Stimulated activated CD8-positive, alpha-beta memory T cell treated with anti-CD3 and anti-CD28 coated beads, Interleukin-4, amount 100 ng/mL, for 48 hours (primary cell): Measurements from ENCODE around the gene CDC42BPA.

Experiments
- DNase-seq: peaks from one replicate; pipeline ENCODE4 v3.0.0-alpha.2; 2020

Gene CDC42BPA

DNA sequence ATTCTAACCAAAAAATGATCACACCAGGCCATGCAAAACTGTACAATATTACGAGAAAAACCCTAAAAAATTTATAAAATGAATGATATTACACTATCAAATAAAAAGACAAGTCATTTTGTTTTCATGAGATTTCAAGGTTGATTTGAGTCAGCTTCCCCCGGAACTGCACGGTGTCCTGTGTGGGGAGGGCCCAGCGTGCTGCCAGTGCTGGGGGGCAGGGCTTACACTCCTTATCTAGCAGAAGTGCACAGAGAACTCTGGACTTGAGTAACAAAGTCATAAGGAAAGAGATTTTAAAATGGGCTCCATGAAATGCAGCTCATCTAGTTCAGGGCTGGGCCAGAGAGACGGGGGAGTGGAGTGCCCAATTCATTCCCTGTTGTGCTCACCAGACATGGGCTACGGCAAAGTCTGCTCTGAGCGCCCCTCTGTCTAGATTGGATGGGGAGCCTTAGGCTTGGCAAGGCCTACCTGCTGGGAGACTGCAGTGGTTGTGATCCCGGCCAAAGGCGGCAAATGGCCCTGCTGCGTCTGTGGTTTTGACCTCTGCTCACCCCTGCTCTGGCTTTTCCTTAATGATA is 328.1 kb downstream of the CDC42BPA start:
- peak; percentile 63 for DNase-seq

DNA sequence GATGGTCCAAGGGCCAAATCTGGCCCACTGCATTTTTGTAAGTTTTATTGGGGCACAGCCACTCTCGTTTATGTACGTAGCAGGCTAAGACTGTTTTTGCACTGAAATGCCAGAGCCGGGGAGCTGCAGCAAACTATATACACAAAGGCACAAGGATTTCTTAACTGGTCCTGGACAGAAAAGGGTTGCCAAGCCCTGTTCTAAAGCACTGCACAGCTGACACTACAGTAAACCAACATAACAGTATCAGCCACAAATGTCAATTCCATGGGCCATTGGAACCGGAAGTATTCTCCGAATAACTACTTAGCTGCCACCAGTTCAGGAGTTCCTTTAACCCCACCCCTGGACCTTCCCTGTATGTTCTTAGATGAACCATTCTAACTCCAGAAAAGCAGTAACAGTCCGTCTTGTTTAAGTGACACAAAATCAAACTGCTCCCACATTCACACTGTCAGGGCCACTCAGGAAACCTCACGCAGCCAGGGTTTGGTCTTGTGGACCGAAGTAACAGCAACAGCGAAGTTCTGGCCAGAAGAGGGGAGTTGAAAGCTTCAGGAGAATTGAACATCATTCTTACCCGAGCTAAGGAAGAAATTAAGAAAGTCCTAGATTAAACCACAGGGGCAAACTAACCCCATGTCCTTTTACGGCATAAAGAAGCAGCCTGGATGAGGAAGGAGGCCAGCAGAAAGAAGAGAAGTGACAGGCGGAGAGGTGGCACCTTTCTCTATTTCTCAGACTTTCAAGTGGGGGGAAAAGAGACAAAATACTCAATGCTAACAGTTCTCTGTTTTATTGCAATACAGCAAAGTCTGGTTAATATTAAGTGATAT is 329.0 kb downstream of the CDC42BPA start:
- no peak for DNase-seq

DNA sequence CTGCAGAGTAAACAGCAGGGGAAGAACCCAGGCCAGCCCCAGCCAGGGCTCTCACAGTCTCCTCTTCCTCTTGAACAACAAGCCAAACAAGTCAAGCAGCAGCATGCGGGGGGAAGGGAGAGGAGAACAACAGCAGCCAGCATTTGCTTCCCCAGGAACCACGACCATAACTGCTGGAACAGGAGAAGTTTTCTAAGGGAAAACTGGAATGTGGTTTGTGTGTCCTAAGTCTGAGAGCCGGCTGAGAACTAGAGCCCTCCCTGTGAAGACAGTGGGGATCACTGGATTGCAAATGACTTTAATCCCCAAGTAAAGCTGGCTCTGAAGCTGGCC is 330.0 kb downstream of the CDC42BPA start:
- no peak for DNase-seq

DNA sequence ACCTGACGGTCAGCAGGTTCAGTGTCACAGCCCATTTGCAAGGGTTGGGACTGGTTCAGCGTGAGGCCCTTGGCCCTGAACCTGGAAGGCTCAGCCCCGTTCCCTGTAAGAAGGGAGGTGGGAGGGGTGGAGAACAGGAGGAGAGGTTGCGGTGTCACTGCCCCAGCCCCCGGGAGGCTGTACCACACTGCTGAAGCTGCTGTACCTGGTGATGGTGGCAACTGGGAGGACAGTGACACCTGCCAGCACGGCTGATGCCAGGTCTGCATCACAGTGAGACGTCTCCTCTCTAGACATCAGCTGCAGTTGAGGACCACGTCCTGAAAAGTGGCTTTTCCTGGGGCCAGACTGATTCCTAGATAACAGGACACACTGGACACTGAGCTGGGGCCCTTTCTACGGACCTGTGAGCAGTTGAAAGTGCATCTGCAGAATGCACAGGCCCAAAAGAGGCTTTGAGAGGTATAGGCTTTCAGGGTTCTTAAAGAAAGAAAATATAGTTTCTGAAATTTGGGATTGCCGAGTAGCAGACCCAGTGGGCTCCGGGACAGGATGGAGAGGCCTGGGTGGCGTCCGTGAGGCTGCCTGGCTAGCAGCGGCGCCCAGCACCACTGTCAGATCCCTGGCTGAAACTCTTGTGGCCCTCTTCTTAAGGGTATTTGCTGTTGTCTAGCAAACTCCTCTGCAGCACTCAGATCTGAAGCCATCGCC is 330.5 kb downstream of the CDC42BPA start:
- DNase-seq: no peak

DNA sequence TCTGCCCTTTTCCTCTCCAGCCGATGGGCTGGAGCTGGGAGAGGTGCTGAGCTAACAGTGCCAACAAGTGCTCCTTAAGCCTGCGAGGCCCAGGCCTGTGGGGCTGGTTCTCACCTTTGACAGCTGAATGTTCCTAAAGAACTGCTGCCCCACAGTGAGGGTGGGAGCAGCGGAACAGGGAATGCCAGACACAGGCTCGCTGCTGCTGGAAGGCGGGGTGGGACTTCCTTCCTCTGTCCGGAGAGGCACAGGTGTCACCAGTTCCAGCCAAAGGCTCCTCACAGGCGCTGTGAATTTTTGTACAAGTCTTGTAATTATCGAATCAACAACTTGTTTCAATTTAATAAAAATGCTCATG is 331.1 kb downstream of the CDC42BPA start:
- no peak for DNase-seq

DNA sequence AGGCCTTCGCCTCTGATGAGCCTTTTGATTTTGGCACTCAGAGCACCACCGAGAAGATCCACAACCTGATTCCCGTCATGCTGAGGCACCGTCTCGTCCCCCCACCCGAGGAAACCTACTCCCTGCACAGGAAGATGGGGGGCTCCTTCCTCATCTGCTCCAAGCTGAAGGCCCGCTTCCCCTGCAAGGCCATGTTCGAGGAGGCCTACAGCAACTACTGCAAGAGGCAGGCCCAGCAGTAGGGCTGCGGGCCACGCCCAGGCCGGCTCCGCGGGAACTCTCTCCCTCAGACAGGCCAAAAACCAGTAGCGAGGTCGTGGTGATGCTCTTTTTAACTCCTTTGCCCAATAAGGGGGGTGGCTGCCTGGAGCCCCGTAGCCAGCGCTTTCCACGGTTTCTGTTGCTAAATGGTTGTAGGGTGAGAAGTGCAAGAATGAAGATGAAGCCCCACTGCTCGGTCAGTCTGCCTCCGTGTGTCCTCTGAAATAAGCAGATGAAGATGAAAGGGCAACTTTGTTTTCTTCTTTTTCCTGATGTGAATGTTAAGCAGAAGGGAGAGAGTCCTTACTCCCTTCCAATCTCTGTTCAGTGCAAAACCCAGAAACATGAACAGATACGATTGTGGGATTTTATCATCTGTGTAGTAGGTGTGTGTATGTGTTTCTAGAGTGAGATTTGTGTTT is 331.7 kb downstream of the CDC42BPA start:
- no peak for DNase-seq

DNA sequence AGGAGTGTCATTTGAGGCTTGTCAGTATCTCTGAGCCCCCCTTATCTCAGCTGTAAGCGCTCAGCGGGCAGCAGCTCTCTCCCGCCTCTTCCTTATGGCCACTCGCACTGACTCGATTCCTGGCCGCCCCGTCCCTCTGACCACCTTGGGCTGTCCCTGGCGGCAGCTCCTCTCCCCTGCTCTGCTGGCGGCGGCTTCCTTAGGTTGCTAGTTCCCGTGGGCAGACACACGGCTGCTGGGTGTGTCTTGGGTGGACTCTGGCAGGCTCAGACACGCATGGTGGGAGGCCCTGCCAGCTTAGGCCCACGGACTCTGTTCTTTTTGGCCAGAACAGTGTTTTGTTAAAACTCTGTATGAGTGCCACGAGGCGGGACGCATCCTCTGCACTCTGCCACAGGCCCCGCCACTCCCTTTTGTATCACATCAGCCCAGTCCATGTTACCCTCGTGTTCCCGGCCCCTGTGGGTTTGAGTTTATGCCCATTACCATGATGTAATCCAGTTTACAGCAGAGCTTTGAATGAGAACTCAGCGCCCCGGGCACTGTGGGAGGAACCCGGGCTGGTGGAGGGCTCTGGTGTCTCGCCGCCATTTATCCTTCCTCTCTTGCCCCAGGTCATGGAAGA is 332.3 kb downstream of the CDC42BPA start:
- DNase-seq: no peak

DNA sequence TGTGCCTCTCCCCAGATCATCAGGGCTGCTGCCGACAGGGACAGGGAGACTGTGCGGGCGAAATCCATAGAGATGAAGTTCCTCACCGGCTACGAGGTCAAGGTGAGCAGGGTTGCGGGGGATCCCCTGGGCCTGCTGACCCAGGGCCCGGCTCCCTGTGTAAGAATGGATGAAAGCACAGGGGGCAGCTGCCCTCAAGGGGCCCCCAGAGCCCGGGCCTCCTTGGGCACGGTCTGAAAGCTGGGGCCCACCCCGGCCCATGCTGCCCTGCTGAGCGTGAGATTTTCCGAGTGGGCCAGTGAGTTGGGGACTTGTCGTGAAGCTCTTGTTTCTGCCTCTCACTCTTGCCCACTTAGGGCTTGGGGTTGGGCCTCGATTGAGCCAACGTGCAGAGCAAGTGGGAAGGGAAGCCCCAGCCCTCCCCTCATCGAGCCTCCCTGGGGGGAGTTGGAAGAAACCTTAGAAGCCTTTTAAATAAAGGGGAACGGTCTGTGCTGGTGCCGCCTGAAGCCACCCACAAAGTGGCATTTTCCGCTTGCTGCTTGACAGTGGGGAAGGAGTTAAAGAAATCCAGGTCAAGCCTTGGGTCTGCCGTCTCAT is 333.0 kb downstream of the CDC42BPA start:
- DNase-seq: no peak

DNA sequence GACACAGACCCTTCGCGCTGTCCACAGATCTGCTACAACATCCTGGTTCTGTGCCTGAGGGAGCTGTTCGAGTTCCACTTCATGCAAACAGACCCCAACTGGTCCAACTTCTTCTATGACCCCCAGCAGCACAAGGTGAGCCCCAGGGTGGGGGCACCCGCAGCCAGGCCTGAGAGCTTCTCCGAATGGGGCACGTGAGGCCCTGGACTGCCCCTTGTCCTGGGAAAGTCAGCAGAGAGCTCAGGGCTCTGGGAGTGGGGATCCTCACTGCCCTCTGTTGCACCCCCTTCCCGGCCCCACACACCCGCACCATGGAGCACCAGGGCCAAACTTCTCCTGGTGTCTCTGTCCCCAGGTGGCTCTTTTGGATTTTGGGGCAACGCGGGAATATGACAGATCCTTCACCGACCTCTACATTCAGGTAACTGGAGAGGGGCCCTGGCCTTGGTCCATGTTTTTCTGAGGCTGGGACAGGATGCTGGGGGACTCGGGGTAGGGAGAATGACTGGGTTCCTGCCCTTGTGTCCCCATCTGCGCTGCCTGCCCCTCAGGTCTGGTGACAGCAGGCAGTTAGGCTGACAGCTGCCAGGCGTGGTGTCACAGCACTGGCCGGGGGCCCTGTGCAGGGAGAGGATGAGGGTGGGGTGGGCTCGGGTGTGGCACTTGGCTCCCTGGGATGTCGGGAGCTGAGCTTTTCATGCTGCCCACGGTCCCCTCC is 333.6 kb downstream of the CDC42BPA start:
- DNase-seq: no peak

DNA sequence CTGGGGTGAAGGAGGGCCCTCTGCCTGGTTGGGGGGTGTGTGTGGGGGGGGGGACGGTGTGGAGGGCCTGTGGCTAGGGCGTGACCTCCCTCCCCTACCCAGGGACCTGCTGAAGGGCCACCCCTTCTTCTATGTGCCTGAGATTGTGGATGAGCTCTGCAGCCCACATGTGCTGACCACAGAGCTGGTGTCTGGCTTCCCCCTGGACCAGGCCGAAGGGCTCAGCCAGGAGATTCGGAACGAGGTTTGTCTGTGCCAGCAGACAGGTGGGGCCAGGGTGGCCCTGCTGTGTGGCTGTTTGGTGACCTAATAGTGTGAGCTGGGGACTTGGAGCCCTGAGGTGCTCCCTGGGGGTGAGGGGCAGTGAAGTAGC is 334.3 kb downstream of the CDC42BPA start:
- no peak for DNase-seq

DNA sequence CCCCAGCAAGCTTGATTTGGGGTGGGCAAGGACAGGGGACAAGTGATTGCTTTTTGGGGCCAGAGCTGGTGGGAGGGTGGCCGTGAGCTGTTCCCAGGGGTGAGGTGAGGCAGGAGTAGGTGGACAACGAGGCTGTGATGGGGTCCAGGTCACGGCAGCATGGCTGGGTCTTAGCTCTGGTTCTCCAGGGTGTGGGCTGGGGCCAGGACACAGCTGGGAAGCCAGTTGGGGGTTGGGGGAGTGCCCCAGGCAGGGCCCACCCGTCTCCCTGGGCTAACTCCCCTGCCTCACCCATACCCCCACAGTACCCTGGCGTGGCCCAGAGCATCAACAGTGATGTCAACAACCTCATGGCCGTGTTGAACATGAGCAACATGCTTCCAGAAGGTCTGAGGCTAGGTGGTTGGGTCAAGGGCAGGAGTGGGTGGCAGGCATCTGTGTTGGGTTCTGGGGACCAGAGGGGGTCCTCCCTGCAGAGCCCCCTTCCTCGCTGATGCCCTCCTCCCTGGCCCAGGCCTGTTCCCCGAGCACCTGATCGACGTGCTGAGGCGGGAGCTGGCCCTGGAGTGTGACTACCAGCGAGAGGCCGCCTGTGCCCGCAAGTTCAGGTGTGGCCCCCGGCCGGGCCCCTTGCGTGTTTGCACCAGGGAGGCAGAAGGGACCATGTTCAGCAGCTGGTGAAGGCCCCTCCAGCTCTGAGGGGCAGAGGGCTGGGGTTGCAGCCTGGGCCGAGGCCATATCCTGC is 334.9 kb downstream of the CDC42BPA start:
- no peak for DNase-seq

DNA sequence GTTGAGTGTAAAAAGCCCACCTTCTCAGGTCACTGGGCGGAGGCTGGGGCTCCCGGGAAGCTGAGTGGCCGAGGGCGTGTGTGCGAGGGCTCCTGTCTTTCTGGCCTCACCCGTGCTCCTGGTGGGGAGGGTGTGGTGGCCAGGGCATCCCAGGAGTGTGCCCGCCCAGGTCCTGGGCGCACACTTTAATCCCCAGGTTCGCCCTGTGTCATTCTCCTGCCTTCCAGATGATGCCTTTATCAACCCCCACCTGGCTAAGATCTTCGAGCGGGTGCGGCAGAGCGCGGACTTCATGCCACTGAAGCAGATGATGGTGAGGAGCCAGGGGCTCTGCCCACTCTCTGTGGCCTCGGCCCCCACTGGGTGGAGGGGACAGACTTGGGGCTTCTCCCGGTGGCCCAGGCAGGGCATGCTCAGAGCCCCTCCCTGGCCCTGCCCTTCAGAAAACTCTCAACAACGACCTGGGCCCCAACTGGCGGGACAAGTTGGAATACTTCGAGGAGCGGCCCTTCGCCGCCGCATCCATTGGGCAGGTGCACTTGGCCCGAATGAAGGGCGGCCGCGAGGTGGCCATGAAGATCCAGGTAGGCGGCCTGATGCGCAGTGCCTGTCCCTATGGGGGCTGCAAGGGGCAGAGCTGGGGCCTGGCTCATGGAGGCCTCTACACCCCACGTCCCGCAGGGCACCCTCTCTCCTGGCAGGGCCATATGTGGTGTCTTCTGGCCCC is 335.7 kb downstream of the CDC42BPA start:
- DNase-seq: no peak

DNA sequence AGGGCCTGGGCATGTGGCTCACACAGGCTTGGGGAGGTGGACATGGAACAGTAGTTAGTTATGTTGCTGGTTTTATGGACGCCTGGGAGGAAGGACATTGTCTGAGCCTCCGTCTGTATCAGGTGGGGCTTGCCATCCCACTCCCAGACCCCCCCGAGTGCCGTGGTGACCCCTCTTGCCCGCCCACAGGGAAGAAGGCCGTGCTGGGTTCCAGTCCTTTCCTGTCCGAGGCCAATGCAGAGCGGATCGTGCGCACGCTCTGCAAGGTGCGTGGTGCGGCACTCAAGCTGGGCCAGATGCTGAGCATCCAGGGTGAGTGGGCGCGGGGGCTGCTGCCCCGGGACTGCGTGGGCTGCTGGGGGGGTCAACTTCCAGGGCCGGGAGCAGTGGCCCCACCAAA is 336.5 kb downstream of the CDC42BPA start:
- no peak for DNase-seq

DNA sequence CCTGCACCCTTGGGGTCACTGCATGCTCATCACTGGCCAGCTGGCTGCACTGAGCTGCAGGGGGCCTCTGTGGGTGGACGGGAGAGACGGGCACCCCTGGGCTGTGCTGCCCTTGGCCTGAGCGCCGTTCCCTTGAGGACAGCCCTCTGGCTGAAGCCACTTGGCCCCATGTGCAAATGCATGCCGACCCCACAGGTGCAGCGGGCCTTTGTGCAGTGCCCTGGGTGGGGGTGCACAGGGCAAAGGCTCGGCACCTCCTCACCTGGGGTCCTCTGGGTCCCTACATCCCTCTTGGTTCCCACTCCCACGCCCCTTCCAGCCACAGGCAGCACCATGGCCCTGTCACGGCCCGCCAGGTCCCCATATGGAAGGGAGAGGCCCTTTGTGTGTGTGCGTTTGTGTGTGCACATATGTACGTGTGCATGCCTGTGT is 336.9 kb downstream of the CDC42BPA start:
- no peak for DNase-seq

DNA sequence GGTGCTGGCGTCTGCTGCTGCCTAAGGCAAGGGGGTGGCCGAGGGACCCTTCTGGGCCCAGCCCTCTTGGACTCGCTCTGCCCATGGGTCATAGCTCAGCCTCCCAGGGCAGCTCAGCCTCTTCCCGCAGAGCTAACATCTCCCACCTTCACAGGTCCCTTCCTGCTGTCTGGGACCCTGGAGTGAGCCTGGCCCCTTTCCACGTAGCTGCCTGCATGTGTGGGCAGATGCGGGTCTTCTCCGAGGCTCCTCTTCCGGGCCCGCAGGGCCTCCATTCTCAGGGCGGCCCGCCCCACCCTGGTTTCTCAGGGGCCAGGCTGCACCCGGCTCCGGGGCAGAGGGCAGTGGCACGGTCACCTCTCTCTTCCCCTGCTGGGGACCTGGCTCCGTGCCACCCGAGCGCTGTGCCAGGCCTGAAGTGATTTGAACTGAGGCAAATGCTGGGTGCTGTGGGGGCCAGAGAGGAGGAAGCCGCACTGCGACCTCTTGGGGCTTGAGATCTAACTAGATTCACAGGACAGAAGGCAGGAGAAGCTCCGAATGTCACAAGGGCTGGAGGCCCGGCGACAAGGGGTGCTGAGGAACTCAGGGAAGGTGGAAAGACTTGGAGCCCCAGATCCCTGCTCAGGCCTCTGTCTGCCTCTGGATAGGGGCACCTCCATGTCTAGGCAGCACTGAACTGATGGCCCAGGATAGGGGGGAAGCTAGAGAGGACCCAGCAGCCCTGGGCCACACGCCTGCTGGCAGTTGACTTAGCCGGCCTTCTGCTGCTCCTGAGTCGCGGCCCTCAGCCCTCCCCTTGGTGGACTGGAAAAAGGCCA is 337.5 kb downstream of the CDC42BPA start:
- no peak for DNase-seq

DNA sequence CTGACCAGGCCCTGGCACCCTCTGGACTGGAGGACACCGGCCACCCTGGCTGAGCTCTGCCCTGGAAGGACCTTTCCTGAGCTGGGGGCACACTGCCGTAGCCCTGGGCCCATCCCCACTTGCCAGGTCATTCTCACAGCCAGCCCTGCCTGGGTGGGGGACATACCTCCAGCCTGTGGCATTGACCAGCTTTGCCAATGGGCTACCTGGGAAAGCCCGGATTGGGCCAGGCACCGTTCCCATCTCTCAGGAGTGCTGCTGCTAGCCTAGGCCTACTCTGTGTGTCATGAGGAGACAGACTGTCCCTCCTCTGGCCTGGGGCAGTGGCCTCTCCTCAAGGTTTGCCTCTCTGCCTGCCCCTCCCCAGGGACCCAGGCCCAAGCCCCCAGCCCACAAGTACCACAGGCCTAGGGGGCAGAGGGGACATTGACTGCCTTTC is 338.2 kb downstream of the CDC42BPA start:
- no peak for DNase-seq

DNA sequence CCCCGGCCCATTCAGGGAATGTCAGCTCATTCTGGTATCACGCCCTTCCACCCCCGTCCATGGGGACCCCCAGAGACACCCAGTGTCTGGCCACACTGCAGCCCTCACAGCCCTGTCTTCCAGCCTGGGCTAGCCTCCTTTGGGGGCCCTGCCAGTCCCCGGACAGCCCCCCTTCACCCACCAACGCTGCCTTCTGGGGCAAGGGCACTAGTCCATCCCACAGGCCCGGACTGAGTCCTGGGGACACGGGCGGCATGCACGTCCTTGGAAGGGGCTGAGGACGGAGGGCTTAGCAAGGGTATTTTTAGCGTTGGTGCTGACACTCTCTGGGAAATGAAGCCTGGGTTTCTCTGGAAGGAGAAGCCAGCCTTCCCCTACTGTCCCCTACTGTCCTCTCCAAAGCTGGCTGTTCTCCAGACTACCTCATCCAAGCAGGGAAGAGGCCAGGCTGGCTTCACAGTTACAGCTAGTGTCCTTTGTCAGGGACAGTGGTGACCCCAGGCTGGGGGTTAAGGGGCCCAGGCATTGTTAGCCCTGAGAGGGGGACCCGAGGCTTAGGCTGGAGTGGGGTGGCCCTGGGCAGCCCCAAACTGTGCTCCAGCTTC is 338.7 kb downstream of the CDC42BPA start:
- DNase-seq: no peak

DNA sequence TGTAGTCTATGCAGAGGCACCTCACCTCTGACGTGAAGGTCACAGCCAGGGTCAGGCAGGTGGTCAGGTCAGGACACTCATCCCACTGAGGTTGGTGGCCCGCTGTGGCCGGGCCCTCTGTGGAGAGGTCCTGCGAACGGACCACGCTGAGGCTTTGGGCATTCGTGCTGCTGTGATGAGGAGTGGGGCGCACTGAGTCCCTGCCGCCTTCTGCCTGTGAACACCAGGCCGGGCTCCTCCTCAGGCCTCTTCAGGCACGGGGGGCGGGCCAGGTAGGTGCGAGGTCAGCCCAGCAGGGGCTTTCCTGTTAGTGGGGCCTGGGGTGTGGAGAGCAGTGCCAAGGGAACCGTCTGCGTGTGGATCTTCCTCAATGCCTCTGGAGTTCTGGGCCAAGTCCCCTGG is 339.2 kb downstream of the CDC42BPA start:
- no peak for DNase-seq

DNA sequence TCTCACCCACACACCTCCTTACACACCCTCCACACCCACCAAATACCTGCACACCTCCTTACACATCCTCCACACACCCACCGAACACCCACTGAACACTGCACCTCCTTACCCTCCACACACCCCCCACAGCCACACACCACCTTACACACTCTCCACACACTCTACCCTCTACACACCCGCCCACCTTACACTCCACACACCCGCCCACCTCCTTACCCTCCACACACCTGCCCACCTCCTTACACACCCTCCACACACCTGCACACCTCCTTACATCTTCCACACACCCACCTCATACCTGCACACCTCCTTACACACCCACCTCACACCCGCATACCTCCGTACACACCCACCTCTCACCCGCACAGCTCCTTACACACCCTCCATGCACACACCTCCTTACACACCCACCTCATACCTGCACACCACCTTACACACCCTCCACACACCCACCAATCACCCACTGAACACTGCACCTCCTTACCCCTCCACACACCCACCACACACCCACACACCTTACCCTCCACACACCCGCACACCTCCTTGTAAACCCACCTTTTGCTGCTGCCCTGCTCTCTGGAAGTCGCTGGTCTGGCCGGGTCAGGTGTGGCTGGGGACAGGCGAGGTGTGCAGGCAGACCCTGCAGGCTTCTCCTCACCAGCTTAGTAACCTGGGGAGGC is 339.7 kb downstream of the CDC42BPA start:
- DNase-seq: no peak
